BJ (cell line): Measurements from ENCODE around the gene CEP41. TPM values are rescaled to one million over a fixed set of nuclear protein-coding genes. Genes with fewer than 3 reads are reported as not detected.

Source experiments
- CTCF ChIA-PET: fragments of 350-600 bp; formaldehyde crosslinking; extraction: SDS; loops from one replicate; lab custom pipeline; 2021; ENCODE audit warnings: antibody characterized with exemption, inconsistent platforms; lab: Yijun Ruan, JAX
- POLR2A ChIA-PET: fragments of 300-600 bp; sonication (Branson Sonifier 250); formaldehyde crosslinking; extraction: SDS; loops from one replicate; lab custom pipeline; 2021; ENCODE audit warnings: antibody characterized with exemption; lab: Charles Lee
- DNase-seq: peaks from one replicate; pipeline ENCODE4 v3.0.0-alpha.2; 2011; ENCODE audit warnings: low read depth
- H3K27me3 ChIP-seq: 2 replicates; pipeline ENCODE4 v1.6.0; 2011; ENCODE audit warnings: low read length; ENCODE audit not compliant: control insufficient read depth, insufficient read depth
- H3K36me3 ChIP-seq: 2 replicates; pipeline ENCODE4 v1.5.1; 2011; ENCODE audit warnings: low read length; ENCODE audit not compliant: control insufficient read depth, insufficient read depth
- H3K4me3 ChIP-seq: 2 replicates; pipeline ENCODE4 v1.5.1; 2011; ENCODE audit warnings: low read depth, mild to moderate bottlenecking, control low read depth, low read length
- polyA plus RNA-seq: library from polyadenylated mRNA; depleted of rRNA; stranded (reverse); fragments of >200 nt; gene quantifications from 2 replicates; pipeline ENCODE4 v1.2.3, GENCODE V29; 2011
- TF ChIP-seq, protein P1 (sequence below): IDR thresholded peaks from 2 replicates; pipeline ENCODE4 v1.5.1; 2011; ENCODE audit warnings: low read depth, mild to moderate bottlenecking, control low read depth, inconsistent platforms, low read length, moderate library complexity; ENCODE audit not compliant: insufficient read depth

The CEP41 gene
- polyA plus RNA-seq, 1 experiment, result 24.5 TPM

- TF ChIP-seq, protein P1, sequence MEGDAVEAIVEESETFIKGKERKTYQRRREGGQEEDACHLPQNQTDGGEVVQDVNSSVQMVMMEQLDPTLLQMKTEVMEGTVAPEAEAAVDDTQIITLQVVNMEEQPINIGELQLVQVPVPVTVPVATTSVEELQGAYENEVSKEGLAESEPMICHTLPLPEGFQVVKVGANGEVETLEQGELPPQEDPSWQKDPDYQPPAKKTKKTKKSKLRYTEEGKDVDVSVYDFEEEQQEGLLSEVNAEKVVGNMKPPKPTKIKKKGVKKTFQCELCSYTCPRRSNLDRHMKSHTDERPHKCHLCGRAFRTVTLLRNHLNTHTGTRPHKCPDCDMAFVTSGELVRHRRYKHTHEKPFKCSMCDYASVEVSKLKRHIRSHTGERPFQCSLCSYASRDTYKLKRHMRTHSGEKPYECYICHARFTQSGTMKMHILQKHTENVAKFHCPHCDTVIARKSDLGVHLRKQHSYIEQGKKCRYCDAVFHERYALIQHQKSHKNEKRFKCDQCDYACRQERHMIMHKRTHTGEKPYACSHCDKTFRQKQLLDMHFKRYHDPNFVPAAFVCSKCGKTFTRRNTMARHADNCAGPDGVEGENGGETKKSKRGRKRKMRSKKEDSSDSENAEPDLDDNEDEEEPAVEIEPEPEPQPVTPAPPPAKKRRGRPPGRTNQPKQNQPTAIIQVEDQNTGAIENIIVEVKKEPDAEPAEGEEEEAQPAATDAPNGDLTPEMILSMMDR, result no peak
- Histone ChIP-seq H3K4me3 (no peak overlapping the region), H3K27me3 (no peaks in the 10 kb centered on the region), H3K36me3 (no peaks in the 10 kb centered on the region)
- ChIA-PET POLR2A (no interaction called here), CTCF (no interaction called here)
- DNase-seq, result no peak
These were observed 29.8 kb downstream of the CEP41 start for GRCh38 chr7:130410868-130411541.

DNA sequence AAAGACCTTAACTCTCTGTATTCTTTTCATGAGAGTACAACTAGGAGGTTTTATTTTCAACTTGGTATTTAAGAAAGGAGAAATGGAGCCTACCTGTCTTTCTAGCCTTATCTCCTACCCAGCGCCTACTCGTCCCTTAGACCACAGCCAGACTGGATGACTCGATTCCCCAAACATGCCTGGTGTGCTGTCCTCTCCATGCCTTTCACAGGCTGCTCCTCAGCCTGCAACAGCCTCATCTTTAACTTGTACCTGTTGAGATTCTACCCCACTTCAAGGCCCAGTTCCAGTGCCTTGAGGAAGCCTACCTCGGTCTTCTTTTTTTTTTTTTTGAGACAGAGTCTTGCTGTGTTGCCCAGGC is 31.1 kb downstream of the CEP41 start:
- no peak overlapping the region for H3K4me3 ChIP-seq
- no peaks in the 10 kb centered on the region for H3K36me3 ChIP-seq
- TF ChIP-seq, protein P1, result no peak
- POLR2A ChIA-PET, result no interaction called here
- no peak for DNase-seq
- CTCF ChIA-PET, result no interaction called here
- no peaks in the 10 kb centered on the region for H3K27me3 ChIP-seq

DNA sequence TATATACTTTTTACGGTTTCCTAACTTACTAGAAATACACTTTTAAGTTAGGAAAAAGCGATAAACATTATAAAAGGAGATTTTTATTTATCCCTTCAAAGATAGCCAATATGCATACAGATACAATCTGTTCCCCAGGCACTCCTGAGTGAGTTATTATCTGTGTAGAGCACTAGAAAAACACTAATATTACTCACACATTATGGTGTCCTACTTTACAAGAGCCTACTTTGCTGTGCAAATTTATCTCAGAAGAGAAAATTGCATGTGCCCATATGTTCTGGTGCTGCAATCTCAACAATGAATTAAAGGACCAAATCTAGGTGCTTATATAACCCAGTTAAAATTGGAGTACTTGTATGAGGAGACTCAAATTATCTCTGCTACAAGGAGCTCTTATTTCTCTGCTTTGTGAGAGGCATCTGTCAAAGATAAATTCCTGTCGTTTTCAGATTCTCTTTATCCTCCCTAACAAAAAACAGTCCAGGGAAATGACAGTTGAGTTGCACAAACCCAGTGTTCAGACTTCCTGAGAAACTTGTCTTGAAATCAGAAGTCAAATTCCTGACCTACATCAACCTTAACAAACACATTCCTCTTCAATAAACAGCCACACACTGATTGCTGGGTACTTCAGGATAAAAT is 31.6 kb downstream of the CEP41 start:
- CTCF ChIA-PET, result no interaction called here
- POLR2A ChIA-PET, result no interaction called here
- H3K4me3 ChIP-seq, result no peak overlapping the region
- TF ChIP-seq, protein P1, result no peak
- no peaks in the 10 kb centered on the region for H3K27me3 ChIP-seq
- H3K36me3 ChIP-seq, result no peaks in the 10 kb centered on the region
- DNase-seq, result no peak

GRCh38 chr7:130405003-130405402 is 35.8 kb downstream of the CEP41 start:
- ChIA-PET POLR2A (no interaction called here), CTCF (no interaction called here)
- TF ChIP-seq, protein P1, result no peak
- no peak for DNase-seq
- peaks cover 2% of the 10 kb centered on the region; the same call in 1 of the 2 replicates for H3K36me3 ChIP-seq
- H3K27me3 ChIP-seq, result no peaks in the 10 kb centered on the region
- no peak overlapping the region for H3K4me3 ChIP-seq

- Histone ChIP-seq H3K4me3 (no peak overlapping the region), H3K36me3 (peaks cover 2% of the 10 kb centered on the region; the same call in 1 of the 2 replicates), H3K27me3 (no peaks in the 10 kb centered on the region)
- DNase-seq, result no peak
- TF ChIP-seq, protein P1, result no peak
- ChIA-PET POLR2A (no interaction called here), CTCF (no interaction called here)
These were observed 39.2 kb downstream of the CEP41 start for GRCh38 chr7:130401578-130401977.
